Myocyte (in vitro differentiated cells): Measurements from ENCODE around the gene COA8. TPM values are rescaled to one million over a fixed set of nuclear protein-coding genes. Genes with fewer than 3 reads are reported as not detected.

Source experiments
- DNase-seq: peaks from one replicate; pipeline ENCODE4 v3.0.0-alpha.2; 2012; ENCODE audit warnings: low read depth
- total RNA-seq: library from RNA; depleted of rRNA; stranded (reverse); fragments of >200 nt; gene quantifications from 2 replicates; pipeline ENCODE4 v1.2.3, GENCODE V29; 2014

COA8 gene
- total RNA-seq, 1 donor from 2014 or later, result 66.5 TPM

DNA sequence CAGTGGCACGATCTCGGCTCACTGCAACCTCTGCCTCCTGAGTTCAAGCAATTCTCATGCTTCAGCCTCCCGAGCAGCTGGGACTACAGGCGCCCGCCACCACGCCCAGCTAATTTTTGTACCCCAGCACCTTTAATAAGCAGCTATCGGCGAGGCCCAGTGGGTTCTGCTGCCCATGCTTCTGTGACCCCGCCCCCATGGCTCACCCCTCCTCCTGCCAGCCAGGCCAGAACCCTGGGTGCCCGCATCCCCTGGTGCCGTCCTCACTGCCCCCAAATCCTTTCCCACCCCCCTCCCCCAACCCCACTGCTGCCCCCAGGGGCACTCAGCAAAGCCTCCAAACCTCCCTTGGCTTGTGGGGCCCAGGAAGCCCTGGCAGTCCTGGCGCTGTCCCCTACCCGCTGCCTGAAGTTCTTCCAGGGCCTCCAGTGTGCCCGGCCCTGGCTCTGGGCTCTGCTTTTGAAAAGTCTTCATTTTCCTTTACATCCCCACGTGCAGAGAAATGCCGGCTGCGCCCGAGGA is 14.8 kb upstream of the COA8 start:
- no peak for DNase-seq

DNA sequence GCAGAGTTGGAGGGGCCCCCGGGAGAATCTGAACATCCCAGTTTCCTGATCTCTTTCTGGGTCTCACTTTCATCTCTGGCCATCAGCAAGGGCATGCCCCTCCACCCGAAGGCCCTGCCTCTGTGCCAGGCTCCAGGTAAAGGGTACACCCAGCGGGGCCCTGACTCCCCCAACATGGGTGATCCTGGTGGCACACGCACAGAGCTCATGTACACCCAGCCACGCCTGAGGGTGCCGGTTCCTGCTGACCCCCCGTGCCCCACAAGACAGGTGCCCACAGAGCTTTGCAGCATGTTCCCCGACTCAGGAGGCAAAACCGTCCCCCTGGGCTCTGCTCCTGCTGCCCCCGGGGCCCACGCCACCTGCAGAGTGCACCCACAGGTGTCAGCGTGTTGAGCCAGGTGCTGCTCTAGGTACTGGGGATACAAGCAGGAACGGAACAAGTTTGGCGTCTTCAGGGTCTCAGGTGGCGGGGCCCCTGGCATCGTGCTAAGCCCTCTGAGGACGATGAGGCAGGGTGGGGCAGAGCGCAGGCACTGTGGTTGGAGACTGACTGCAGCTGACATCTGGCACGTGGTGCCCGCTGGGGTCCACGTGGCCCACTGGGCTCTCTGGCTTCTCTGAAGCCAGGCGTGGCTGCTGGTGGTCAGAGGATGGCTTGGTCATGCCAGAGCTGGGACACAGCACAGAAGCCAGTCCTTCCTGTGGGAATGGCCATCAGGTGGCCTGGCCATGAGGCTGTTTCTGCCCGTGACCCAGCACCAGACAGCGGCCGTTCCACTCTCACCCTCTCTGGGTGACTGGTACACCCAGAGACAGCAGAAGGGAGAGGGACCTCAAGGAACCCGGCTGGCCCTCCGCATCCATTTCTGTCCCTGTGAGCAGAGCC is 14.1 kb upstream of the COA8 start:
- DNase-seq, result peak; percentile 72

GRCh38 chr14:103549361-103550311 is 13.1 kb upstream of the COA8 start:
- no peak for DNase-seq

- no peak for DNase-seq
Measured at GRCh38 chr14:103550451-103551337, 12.1 kb upstream of the COA8 start.

GRCh38 chr14:103551338-103551762 is 11.4 kb upstream of the COA8 start:
- no peak for DNase-seq

- peak; percentile 90 for DNase-seq
Measured at GRCh38 chr14:103552011-103552845, 10.5 kb upstream of the COA8 start.

DNA sequence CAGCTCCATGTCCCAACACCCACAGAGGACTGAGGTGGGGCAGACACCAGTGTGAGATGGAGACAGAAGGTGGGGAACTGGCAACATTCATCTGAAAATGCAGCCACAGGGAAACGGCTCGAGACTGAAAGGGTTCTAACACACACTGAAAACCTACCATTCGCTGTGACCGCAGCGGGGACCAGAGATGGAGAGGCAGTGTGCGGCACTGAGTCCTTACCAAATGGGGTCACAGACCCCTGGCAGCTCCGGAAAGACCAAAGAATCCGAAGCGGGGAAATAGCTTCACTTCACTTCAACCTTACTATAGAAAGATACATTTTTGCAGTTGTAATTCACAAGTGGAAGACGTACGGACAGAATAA is 9.9 kb upstream of the COA8 start:
- no peak for DNase-seq

- no peak for DNase-seq
Measured at GRCh38 chr14:103555559-103556337, 7.0 kb upstream of the COA8 start.

DNA sequence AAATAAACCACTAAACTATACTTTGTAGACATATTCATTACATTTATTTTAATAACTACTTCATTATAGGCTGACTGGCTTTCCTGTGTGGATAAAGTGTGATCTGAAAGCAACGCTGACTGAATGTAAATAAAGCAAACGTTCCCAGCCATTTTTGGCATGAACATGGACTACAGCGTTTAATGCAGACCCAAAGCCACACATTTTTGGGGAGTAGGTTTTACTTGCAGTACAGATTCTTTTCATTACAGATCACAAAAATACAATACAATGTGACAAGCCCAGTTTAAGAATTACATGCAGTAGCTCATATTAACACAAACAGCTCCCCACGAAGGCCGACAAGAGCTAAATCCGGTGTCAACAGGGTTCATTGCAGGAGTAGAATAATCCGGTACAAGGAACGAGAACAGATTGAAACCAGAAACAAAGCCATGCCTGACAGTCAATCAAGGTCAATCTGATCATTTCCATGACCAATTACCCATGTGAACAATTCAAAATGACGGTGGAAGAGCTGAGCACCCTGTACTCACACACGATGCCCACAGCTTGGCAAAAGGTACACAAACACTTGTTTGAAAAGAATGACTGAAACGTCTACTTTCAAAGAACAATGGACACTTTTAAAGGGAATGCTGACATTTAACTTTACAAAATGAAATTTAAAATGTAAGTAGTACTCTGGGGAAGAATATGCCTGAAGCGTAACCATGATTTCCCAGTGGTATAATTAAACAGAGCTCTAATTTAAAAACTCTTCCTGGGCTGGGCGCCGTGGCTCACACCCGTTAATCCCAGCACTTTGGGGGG is 5.6 kb upstream of the COA8 start:
- no peak for DNase-seq

- peak; percentile 84 for DNase-seq
Measured at GRCh38 chr14:103558071-103558882, 4.5 kb upstream of the COA8 start.

DNA sequence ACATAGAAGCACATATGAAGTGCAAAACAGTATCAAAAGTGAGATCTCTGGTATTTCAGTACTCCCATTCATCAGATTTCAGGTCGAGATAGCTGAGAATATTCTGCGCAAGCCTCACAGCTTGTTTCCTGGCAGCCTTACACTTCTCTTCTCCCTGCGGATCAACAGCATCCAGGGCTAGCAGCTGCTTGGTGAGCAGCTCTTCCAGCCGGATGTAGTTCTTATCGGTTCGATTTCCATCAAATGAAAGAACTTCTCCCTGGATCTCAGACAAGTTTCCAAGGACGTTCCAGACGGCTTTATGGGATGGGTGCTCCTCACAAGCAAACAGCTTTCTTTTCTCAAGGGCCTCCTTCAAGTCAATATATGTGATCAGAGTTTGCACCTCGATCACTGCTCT is 3.0 kb upstream of the COA8 start:
- DNase-seq, result no peak

GRCh38 chr14:103560691-103561090 is 2.1 kb upstream of the COA8 start:
- no peak for DNase-seq

DNA sequence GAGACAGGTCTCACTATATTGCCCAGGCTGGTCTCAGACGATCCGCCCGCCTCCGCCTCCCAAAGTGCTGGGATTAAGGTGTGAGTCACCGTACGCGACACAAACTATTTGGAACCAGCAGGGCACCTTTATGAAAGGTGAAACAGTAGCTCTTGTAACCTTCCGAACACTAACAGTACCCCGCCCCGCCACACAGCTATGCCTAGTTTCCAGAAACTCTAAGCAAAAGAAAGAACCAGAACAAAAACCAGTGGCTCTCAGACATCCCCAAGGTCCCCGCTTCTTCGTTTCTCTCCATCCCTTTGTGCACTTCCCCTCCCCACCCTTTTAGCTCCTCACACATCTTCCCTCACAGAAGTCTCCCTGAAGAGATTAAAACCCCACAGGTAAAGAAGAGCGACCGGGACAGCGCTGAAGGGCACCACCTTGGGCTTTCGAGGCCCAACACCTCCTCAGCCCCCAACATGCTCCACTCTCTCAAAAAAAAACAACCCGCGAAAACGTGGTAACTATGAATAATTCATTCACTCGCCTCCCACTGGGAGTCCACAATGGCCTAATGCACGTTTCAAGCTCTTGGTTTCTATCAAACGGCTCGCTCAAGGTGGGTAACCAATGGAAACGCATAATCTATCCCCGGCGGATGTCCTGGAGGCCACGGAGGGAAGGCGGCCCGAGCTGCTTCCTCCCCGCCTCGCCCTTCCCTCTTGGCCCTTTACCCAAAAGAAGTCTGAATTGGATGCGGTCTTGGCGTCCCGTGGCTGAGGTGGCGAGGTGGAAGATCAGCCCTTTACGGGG is 1.2 kb upstream of the COA8 start:
- DNase-seq, result no peak

GRCh38 chr14:103562179-103562428 is 656 bp upstream of the COA8 start:
- peak; percentile 63 for DNase-seq

GRCh38 chr14:103563226-103563620 is 463 bp downstream of the COA8 start:
- DNase-seq, result no peak

- DNase-seq, result no peak
Measured at GRCh38 chr14:103563844-103564505, 1.2 kb downstream of the COA8 start.
